Left lung (tissue), 10 donors: ENCODE data around the gene CST8. TPM values are rescaled to one million over a fixed set of nuclear protein-coding genes. Genes with fewer than 3 reads are reported as not detected.

Experiments used
- ATAC-seq: fragments of 200-7000 bp; cut with Tn5 transposase; one replicate; pipeline ENCODE4 v1.9.1; 2020; ENCODE audit warnings: moderate library complexity
- DNase-seq, 4 donors: peaks; one replicate each; pipeline ENCODE4 v3.0.0-alpha.2; 2013 to 2020
- H3K27ac ChIP-seq, 2 donors: fragments of 200-600 bp; sonication (generic) in 1 of 2; one replicate each; pipeline versions ENCODE4 v1.5.0 to v1.8.0; 2020 to 2021
- H3K27me3 ChIP-seq, 2 donors: fragments of 200-600 bp; sonication (generic) in 1 of 2; one replicate each; pipeline versions ENCODE4 v1.5.0 to v1.8.0; 2020 to 2021
- H3K36me3 ChIP-seq, 2 donors: fragments of 200-600 bp; sonication (generic) in 1 of 2; one replicate each; pipeline versions ENCODE4 v1.5.0 to v1.8.0; 2020 to 2021
- H3K4me1 ChIP-seq, 2 donors: fragments of 200-600 bp; one replicate each; pipeline ENCODE4 v1.8.0; 2021
- H3K4me3 ChIP-seq, 2 donors: fragments of 200-600 bp; sonication (generic) in 1 of 2; one replicate each; pipeline versions ENCODE4 v1.5.0 to v1.8.0; 2020 to 2021; ENCODE audit warnings: mild to moderate bottlenecking in 1 of 2
- H3K9me3 ChIP-seq, 2 donors: fragments of 200-600 bp; sonication (generic) in 1 of 2; one replicate each; pipeline versions ENCODE4 v1.5.0 to v1.8.0; 2020 to 2021
- intact Hi-C, 2 donors: fragments of 100-400 bp; cut with DNase I; formaldehyde crosslinking; loops; one replicate each; pipeline versions ENCODE4 v1.11.2 to v1.14.2; 2022
- polyA plus RNA-seq, 6 donors: library from polyadenylated mRNA; unstranded; fragments of 120-200 nt; gene quantifications; one replicate each; pipeline ENCODE4 v1.2.1, GENCODE V29; 2013; ENCODE audit not compliant: insufficient read length in 6 of 6
- total RNA-seq, 2 donors: library from RNA; stranded (reverse); fragmentation: NEBNext Ultra II Directional; extraction: Animal tissue kit (Norgen Biotek cat#: 25700); gene quantifications; one replicate each; pipeline ENCODE4 v1.2.1, GENCODE V29; 2021
- TF ChIP-seq, protein P1 (sequence below), 2 donors: fragments of 200-600 bp; sonication (generic) in 1 of 2; IDR thresholded peaks; one replicate each; pipeline versions ENCODE4 v1.5.0 to v1.8.0; 2021; ENCODE audit warnings: antibody characterized with exemption in 2 of 2
- donor health status: DM: no; HTN: yes; CAD: no.
- donor health status: DM: no; HTN: no; CAD: no.

The CST8 gene
- total and polyA plus RNA-seq, 8 donors, result not detected

- no peaks in the 10 kb centered on the region for H3K9me3 ChIP-seq
- H3K27me3 ChIP-seq, result peaks cover 0 to 9% of the 10 kb centered on the region in 2 donors
- H3K4me3 ChIP-seq, result no peak overlapping the region
- no peak for ATAC-seq
- intact Hi-C loops, result no loop called here
- H3K4me1 ChIP-seq, result no peaks in the 10 kb centered on the region
- TF ChIP-seq, protein P1, sequence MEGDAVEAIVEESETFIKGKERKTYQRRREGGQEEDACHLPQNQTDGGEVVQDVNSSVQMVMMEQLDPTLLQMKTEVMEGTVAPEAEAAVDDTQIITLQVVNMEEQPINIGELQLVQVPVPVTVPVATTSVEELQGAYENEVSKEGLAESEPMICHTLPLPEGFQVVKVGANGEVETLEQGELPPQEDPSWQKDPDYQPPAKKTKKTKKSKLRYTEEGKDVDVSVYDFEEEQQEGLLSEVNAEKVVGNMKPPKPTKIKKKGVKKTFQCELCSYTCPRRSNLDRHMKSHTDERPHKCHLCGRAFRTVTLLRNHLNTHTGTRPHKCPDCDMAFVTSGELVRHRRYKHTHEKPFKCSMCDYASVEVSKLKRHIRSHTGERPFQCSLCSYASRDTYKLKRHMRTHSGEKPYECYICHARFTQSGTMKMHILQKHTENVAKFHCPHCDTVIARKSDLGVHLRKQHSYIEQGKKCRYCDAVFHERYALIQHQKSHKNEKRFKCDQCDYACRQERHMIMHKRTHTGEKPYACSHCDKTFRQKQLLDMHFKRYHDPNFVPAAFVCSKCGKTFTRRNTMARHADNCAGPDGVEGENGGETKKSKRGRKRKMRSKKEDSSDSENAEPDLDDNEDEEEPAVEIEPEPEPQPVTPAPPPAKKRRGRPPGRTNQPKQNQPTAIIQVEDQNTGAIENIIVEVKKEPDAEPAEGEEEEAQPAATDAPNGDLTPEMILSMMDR (IDR thresholded peaks at IDR 0.05), result no peak
- no peak overlapping the region for H3K27ac ChIP-seq
- no peaks in the 10 kb centered on the region for H3K36me3 ChIP-seq
- no peak for DNase-seq
Observed at GRCh38 chr20:23544133-23544532, 53.2 kb downstream of the CST8 start.

Other genes with a start within 250 kb of the CST8 start
- 10 to 100 TPM; 12.0 to 19.4 TPM for gene NXT1, start 140.3 kb upstream of the CST8 start, total RNA-seq
- 10 to 100 TPM; 13.5 to 18.5 (median 16.2) TPM for gene NXT1, start 140.3 kb upstream of the CST8 start, polyA plus RNA-seq
- 10 to 100 TPM; 13.4 to 18.0 TPM for gene GZF1, start 128.9 kb upstream of the CST8 start, total RNA-seq
- gene GZF1, start 128.9 kb upstream of the CST8 start, polyA plus RNA-seq, result 10 to 100 TPM; 11.8 to 15.1 (median 13.0) TPM
- 10 to 100 TPM in 1 of 2 donors, 1 to 10 TPM in 1; 8.7 to 11.1 TPM for gene NAPB, start 69.6 kb upstream of the CST8 start, total RNA-seq
- gene NAPB, start 69.6 kb upstream of the CST8 start, polyA plus RNA-seq, result 10 to 100 TPM; 20.0 to 27.1 (median 24.1) TPM
- not detected for gene CSTL1, start 51.4 kb upstream of the CST8 start, total RNA-seq
- not detected for gene CSTL1, start 51.4 kb upstream of the CST8 start, polyA plus RNA-seq
- not detected for gene CST11, start 38.2 kb upstream of the CST8 start, total RNA-seq
- gene CST11, start 38.2 kb upstream of the CST8 start, polyA plus RNA-seq, result not detected
- gene CST9L, start 77.4 kb downstream of the CST8 start, total RNA-seq, result not detected
- not detected for gene CST9L, start 77.4 kb downstream of the CST8 start, polyA plus RNA-seq
- gene CST9, start 114.8 kb downstream of the CST8 start, total RNA-seq, result not detected
- gene CST9, start 114.8 kb downstream of the CST8 start, polyA plus RNA-seq, result not detected
- 100 to 1,000 TPM; 628 to 714 TPM for gene CST3, start 146.8 kb downstream of the CST8 start, total RNA-seq
- 100 to 1,000 TPM; 145 to 189 (median 156) TPM for gene CST3, start 146.8 kb downstream of the CST8 start, polyA plus RNA-seq
- gene CST4, start 197.9 kb downstream of the CST8 start, total RNA-seq, result not detected
- gene CST4, start 197.9 kb downstream of the CST8 start, polyA plus RNA-seq, result not detected